ENCODE measurements around the gene TOP2A. TPM values are rescaled to one million over a fixed set of nuclear protein-coding genes. Genes with fewer than 3 reads are reported as not detected.

Gene TOP2A
- total and polyA plus RNA-seq, 9 of the 15 experiments (the other 6 are each of a cell fraction or from before 2014, with no cell fraction given) = 133 to 347 (median 259) TPM

DNA sequence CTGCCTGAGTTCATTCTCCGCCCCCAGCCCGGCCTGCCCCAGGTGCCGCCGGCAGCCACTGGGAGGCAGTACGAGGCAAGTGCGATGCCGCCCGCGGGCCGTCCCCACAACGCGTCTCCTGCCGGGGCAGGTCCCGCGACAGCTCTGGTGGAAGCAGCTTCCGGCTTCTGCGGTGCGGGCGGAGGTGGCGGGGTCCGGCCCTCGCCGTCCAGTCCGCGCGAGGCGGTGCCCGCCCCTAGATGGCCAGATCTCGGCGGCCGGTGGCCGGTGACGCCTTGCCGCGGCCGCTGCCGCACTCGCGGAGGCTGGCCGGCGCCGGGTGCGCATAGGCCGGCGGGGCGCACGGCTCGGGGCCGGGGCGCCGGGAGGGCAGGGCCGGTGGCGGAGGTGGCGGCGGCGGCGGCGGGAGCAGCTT is 55.0 kb downstream of the TOP2A start (continued):
- TF ChIP-seq ZNF311 (CRISPR knock-in tag; IDR thresholded peaks at IDR 0.05) (no peak), HNRNPUL1 (IDR thresholded peaks at IDR 0.05; ENCODE audit: low read length) (no peak), SMAD3 (CRISPR knock-in tag; conservative IDR thresholded peaks at IDR 0.05) (no peak), SMARCE1 (IDR thresholded peaks at IDR 0.05) (no peak), MED1 (CRISPR knock-in tag; IDR thresholded peaks at IDR 0.05; ENCODE audit: borderline replicate concordance) (no peak), NFIC (IDR thresholded peaks at IDR 0.05) (no peak; the same call in 1 of the 2 replicates), SETDB1 (IDR thresholded peaks at IDR 0.05; ENCODE audit: low read length) (no peak), POLR2A (conservative IDR thresholded peaks at IDR 0.05) (peak; percentile 42; the same call in 1 of the 2 replicates), XRCC4 (IDR thresholded peaks at IDR 0.05; ENCODE audit: extremely low read depth, insufficient read depth, insufficient read length) (no peak), DDX20 (tag; IDR thresholded peaks at IDR 0.05; ENCODE audit: low read depth) (no peak), RFX5 (IDR thresholded peaks at IDR 0.05; ENCODE audit: low read depth, low read length) (no peak), ZC3H11A (IDR thresholded peaks at IDR 0.05; ENCODE audit: low read depth, low read length) (no peak), FOXA1 (IDR thresholded peaks at IDR 0.05; ENCODE audit: borderline replicate concordance) (no peak), ZNF589 (CRISPR knock-in tag; IDR thresholded peaks at IDR 0.05; ENCODE audit: low read depth) (no peak), ZNF780A (CRISPR knock-in tag; IDR thresholded peaks at IDR 0.05) (no peak), ZNF347 (CRISPR knock-in tag; IDR thresholded peaks at IDR 0.05; ENCODE audit: low read depth) (no peak), CREM (IDR thresholded peaks at IDR 0.05; ENCODE audit: low read depth) (peak; percentile 72), BRCA1 (IDR thresholded peaks at IDR 0.05) (no peak), BRCA1 (CRISPR knock-in tag; IDR thresholded peaks at IDR 0.05) (no peak), TEAD1 (CRISPR knock-in tag; IDR thresholded peaks at IDR 0.05) (0 out of 4 replicates have a peak, but pooled peaks of 1 of the 2 experiments have one; percentile 18), ZNF165 (CRISPR knock-in tag; IDR thresholded peaks at IDR 0.05; ENCODE audit: borderline replicate concordance) (no peak)
- TF ChIP-seq, protein P1, sequence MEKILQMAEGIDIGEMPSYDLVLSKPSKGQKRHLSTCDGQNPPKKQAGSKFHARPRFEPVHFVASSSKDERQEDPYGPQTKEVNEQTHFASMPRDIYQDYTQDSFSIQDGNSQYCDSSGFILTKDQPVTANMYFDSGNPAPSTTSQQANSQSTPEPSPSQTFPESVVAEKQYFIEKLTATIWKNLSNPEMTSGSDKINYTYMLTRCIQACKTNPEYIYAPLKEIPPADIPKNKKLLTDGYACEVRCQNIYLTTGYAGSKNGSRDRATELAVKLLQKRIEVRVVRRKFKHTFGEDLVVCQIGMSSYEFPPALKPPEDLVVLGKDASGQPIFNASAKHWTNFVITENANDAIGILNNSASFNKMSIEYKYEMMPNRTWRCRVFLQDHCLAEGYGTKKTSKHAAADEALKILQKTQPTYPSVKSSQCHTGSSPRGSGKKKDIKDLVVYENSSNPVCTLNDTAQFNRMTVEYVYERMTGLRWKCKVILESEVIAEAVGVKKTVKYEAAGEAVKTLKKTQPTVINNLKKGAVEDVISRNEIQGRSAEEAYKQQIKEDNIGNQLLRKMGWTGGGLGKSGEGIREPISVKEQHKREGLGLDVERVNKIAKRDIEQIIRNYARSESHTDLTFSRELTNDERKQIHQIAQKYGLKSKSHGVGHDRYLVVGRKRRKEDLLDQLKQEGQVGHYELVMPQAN (IDR thresholded peaks at IDR 0.05; ENCODE audit: borderline replicate concordance) = no peak
- TF ChIP-seq, protein P2, sequence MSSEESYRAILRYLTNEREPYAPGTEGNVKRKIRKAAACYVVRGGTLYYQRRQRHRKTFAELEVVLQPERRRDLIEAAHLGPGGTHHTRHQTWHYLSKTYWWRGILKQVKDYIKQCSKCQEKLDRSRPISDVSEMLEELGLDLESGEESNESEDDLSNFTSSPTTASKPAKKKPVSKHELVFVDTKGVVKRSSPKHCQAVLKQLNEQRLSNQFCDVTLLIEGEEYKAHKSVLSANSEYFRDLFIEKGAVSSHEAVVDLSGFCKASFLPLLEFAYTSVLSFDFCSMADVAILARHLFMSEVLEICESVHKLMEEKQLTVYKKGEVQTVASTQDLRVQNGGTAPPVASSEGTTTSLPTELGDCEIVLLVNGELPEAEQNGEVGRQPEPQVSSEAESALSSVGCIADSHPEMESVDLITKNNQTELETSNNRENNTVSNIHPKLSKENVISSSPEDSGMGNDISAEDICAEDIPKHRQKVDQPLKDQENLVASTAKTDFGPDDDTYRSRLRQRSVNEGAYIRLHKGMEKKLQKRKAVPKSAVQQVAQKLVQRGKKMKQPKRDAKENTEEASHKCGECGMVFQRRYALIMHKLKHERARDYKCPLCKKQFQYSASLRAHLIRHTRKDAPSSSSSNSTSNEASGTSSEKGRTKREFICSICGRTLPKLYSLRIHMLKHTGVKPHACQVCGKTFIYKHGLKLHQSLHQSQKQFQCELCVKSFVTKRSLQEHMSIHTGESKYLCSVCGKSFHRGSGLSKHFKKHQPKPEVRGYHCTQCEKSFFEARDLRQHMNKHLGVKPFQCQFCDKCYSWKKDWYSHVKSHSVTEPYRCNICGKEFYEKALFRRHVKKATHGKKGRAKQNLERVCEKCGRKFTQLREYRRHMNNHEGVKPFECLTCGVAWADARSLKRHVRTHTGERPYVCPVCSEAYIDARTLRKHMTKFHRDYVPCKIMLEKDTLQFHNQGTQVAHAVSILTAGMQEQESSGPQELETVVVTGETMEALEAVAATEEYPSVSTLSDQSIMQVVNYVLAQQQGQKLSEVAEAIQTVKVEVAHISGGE (CRISPR knock-in tag; IDR thresholded peaks at IDR 0.05) = no peak
- TF ChIP-seq, protein P3, sequence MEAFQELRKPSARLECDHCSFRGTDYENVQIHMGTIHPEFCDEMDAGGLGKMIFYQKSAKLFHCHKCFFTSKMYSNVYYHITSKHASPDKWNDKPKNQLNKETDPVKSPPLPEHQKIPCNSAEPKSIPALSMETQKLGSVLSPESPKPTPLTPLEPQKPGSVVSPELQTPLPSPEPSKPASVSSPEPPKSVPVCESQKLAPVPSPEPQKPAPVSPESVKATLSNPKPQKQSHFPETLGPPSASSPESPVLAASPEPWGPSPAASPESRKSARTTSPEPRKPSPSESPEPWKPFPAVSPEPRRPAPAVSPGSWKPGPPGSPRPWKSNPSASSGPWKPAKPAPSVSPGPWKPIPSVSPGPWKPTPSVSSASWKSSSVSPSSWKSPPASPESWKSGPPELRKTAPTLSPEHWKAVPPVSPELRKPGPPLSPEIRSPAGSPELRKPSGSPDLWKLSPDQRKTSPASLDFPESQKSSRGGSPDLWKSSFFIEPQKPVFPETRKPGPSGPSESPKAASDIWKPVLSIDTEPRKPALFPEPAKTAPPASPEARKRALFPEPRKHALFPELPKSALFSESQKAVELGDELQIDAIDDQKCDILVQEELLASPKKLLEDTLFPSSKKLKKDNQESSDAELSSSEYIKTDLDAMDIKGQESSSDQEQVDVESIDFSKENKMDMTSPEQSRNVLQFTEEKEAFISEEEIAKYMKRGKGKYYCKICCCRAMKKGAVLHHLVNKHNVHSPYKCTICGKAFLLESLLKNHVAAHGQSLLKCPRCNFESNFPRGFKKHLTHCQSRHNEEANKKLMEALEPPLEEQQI (IDR thresholded peaks at IDR 0.05) = no peak
